WTC11 (cell line): ENCODE measurements around the gene PYCR2. TPM values are rescaled to one million over a fixed set of nuclear protein-coding genes. Genes with fewer than 3 reads are reported as not detected.

ENCODE experiments used
- ATAC-seq: fragments of 200-7000 bp; cut with Tn5 transposase; 2 replicates; pipeline ENCODE4 v1.10.0; 2021; ENCODE audit warnings: mild to moderate bottlenecking, moderate library complexity
- CTCF ChIA-PET: fragments of 300-600 bp; sonication (Branson Sonifier 250); formaldehyde crosslinking; loops from one replicate; lab custom pipeline; 2021; ENCODE audit warnings: antibody characterized with exemption; lab: Charles Lee
- POLR2A ChIA-PET: fragments of 350-600 bp; sonication (Branson Sonifier 250); formaldehyde crosslinking; loops from one replicate; lab custom pipeline; 2021; ENCODE audit warnings: antibody characterized with exemption; lab: Charles Lee
- DNase-seq: peaks from one replicate; pipeline ENCODE4 v3.0.0; 2021; ENCODE audit warnings: low spot score
- H3K27ac Mint-ChIP-seq: 2 replicates; pipeline ENCODE4 v1.8.0; 2021; ENCODE audit warnings: mixed read lengths
- H3K27me3 Mint-ChIP-seq: 2 replicates; pipeline ENCODE4 v1.8.0; 2021; ENCODE audit warnings: low read depth, mild to moderate bottlenecking, moderate library complexity, mixed read lengths
- H3K36me3 Mint-ChIP-seq: 2 replicates; pipeline ENCODE4 v1.8.0; 2021; ENCODE audit warnings: mixed read lengths
- H3K4me1 Mint-ChIP-seq: 2 replicates; pipeline ENCODE4 v1.8.0; 2022; ENCODE audit warnings: mixed read lengths
- H3K4me3 Mint-ChIP-seq: 2 replicates; pipeline ENCODE4 v1.8.0; 2021; ENCODE audit warnings: mild to moderate bottlenecking, moderate library complexity, mixed read lengths
- H3K9me3 Mint-ChIP-seq: 2 replicates; pipeline ENCODE4 v1.8.0; 2021; ENCODE audit warnings: mixed read lengths
- ATF6 ChIP-seq: sonication (generic); formaldehyde crosslinking; IDR thresholded peaks from 2 replicates; pipeline ENCODE4 v1.8.1; 2023; ENCODE audit warnings: mild to moderate bottlenecking, missing genetic modification reagents
- CBFB ChIP-seq: sonication (generic); formaldehyde crosslinking; IDR thresholded peaks from 2 replicates; pipeline ENCODE4 v1.8.1; 2022; ENCODE audit warnings: mild to moderate bottlenecking, low read depth, missing genetic modification reagents
- CREB1 ChIP-seq: sonication (generic); formaldehyde crosslinking; IDR thresholded peaks from 2 replicates; pipeline ENCODE4 v1.8.0; 2023; ENCODE audit warnings: mild to moderate bottlenecking, missing genetic modification reagents
- ETV6 ChIP-seq: sonication (generic); formaldehyde crosslinking; IDR thresholded peaks from 2 replicates; pipeline ENCODE4 v1.8.1; 2022; ENCODE audit warnings: mild to moderate bottlenecking, missing genetic modification reagents
- GRHL2 ChIP-seq: fragments of 250-450 bp; sonication (Bioruptor Pico); IDR thresholded peaks from 2 replicates; pipeline ENCODE4 v1.8.0; 2022; ENCODE audit warnings: mild to moderate bottlenecking, moderate library complexity; ENCODE audit not compliant: insufficient replicate concordance, severe bottlenecking
- HMGXB4 ChIP-seq: sonication (generic); formaldehyde crosslinking; IDR thresholded peaks from 2 replicates; pipeline ENCODE4 v1.8.1; 2023; ENCODE audit warnings: mild to moderate bottlenecking, moderate library complexity, missing genetic modification reagents
- KAT7 ChIP-seq: sonication (generic); formaldehyde crosslinking; IDR thresholded peaks from 2 replicates; pipeline ENCODE4 v1.8.1; 2023; ENCODE audit warnings: missing genetic modification reagents, mild to moderate bottlenecking, borderline replicate concordance
- MLX ChIP-seq: sonication (generic); formaldehyde crosslinking; IDR thresholded peaks from 2 replicates; pipeline ENCODE4 v1.8.1; 2023; ENCODE audit warnings: mild to moderate bottlenecking, missing genetic modification reagents, moderate library complexity
- RORB ChIP-seq: fragments of 250-450 bp; sonication (Bioruptor Pico); IDR thresholded peaks from 2 replicates; pipeline ENCODE4 v1.9.0; 2021; ENCODE audit warnings: mild to moderate bottlenecking
- SMAD3 ChIP-seq: sonication (generic); formaldehyde crosslinking; IDR thresholded peaks from 2 replicates; pipeline ENCODE4 v1.8.0; 2022; ENCODE audit warnings: missing genetic modification reagents, mild to moderate bottlenecking, borderline replicate concordance
- TEAD4 ChIP-seq: sonication (generic); formaldehyde crosslinking; IDR thresholded peaks from 2 replicates; pipeline ENCODE4 v1.8.0; 2022; ENCODE audit warnings: mild to moderate bottlenecking, missing genetic modification reagents
- TP53 ChIP-seq: sonication (generic); formaldehyde crosslinking; IDR thresholded peaks from 2 replicates; pipeline ENCODE4 v1.8.1; 2023; ENCODE audit warnings: mild to moderate bottlenecking, missing genetic modification reagents
- ZNF232 ChIP-seq: sonication (generic); formaldehyde crosslinking; IDR thresholded peaks from 2 replicates; pipeline ENCODE4 v1.8.0; 2022; ENCODE audit warnings: mild to moderate bottlenecking, missing genetic modification reagents
- ZNF263 ChIP-seq: sonication (generic); formaldehyde crosslinking; IDR thresholded peaks from 2 replicates; pipeline ENCODE4 v1.8.1; 2022; ENCODE audit warnings: low read depth, mild to moderate bottlenecking, moderate library complexity, missing genetic modification reagents
- ZNF281 ChIP-seq: sonication (generic); formaldehyde crosslinking; IDR thresholded peaks from 2 replicates; pipeline ENCODE4 v1.8.0; 2023; ENCODE audit warnings: mild to moderate bottlenecking, missing genetic modification reagents
- ZNF423 ChIP-seq: fragments of 250-450 bp; sonication (Bioruptor Pico); IDR thresholded peaks from 2 replicates; pipeline ENCODE4 v2.1.2; 2022; ENCODE audit warnings: mild to moderate bottlenecking, moderate library complexity
- total RNA-seq: library from RNA; stranded (reverse); gene quantifications from 3 replicates; pipeline ENCODE4 v1.2.3, GENCODE V29; 2021
- TF ChIP-seq, protein P1 (sequence below): sonication (generic); formaldehyde crosslinking; IDR thresholded peaks from 2 replicates; pipeline ENCODE4 v1.8.0; 2022; ENCODE audit warnings: mild to moderate bottlenecking, missing genetic modification reagents
- TF ChIP-seq, protein P2 (sequence below): fragments of 250-450 bp; sonication (Bioruptor Pico); IDR thresholded peaks from 2 replicates; pipeline ENCODE4 v1.9.0; 2021; ENCODE audit warnings: mild to moderate bottlenecking
- TF ChIP-seq, protein P3 (sequence below): fragments of 250-450 bp; sonication (Bioruptor Pico); conservative IDR thresholded peaks from 2 replicates; pipeline ENCODE4 v1.9.0; 2021; ENCODE audit warnings: mild to moderate bottlenecking
- TF ChIP-seq, protein P4 (sequence below): sonication (generic); formaldehyde crosslinking; IDR thresholded peaks from 2 replicates; pipeline ENCODE4 v1.8.1; 2023; ENCODE audit warnings: mild to moderate bottlenecking, missing genetic modification reagents, moderate library complexity
- TF ChIP-seq, protein P5 (sequence below): fragments of 250-450 bp; sonication (Bioruptor Pico); IDR thresholded peaks from 2 replicates; pipeline ENCODE4 v1.9.0; 2021; ENCODE audit warnings: moderate library complexity, mild to moderate bottlenecking, inconsistent platforms, borderline replicate concordance

Gene PYCR2
- total RNA-seq, 1 experiment from 2014 or later = 86.0 TPM

DNA sequence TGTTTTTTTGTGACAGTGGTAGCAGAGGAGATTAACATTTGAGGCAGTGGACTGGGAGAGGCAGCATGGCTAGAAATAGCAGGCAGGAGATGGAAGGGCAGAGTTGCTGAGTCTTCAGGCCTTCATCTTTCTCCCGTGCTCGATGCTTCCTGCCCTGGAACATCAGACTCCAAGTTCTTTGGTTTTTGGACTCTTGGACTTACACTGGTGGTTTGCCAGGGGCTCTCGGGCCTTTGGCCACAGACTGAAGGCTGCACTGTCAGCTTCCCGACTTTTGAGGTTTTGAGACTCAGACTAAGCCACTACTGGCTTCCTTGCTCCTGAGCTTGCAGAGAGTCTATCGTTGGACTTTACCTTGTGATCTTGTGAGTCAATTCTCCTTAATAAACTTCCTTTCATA is 41.2 kb upstream of the PYCR2 start (continued):
- no peak for TF ChIP-seq ATF6
- TF ChIP-seq, protein P1, sequence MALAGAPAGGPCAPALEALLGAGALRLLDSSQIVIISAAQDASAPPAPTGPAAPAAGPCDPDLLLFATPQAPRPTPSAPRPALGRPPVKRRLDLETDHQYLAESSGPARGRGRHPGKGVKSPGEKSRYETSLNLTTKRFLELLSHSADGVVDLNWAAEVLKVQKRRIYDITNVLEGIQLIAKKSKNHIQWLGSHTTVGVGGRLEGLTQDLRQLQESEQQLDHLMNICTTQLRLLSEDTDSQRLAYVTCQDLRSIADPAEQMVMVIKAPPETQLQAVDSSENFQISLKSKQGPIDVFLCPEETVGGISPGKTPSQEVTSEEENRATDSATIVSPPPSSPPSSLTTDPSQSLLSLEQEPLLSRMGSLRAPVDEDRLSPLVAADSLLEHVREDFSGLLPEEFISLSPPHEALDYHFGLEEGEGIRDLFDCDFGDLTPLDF (CRISPR knock-in tag) = no peak
- no peak for TF ChIP-seq ZNF423
- TF ChIP-seq ZNF263 (CRISPR knock-in tag) = no peak
- TF ChIP-seq, protein P2, sequence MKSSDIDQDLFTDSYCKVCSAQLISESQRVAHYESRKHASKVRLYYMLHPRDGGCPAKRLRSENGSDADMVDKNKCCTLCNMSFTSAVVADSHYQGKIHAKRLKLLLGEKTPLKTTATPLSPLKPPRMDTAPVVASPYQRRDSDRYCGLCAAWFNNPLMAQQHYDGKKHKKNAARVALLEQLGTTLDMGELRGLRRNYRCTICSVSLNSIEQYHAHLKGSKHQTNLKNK (CRISPR knock-in tag) = no peak
- TF ChIP-seq, all 79 proteins: peak for 0

- POLR2A ChIA-PET = no interaction called here
- 0 out of 2 replicates have a peak, but pooled peaks cover 3% of the 10 kb centered on the region for H3K9me3 Mint-ChIP-seq
- TF ChIP-seq KAT7 (CRISPR knock-in tag) (no peak), HMGXB4 (CRISPR knock-in tag) (no peak), ZNF281 (CRISPR knock-in tag) (no peak), GRHL2 (no peak), SMAD3 (CRISPR knock-in tag) (no peak), ETV6 (CRISPR knock-in tag) (no peak), TP53 (no peak), MLX (no peak), RORB (CRISPR knock-in tag) (no peak), TEAD4 (CRISPR knock-in tag) (no peak), CBFB (no peak), CREB1 (CRISPR knock-in tag) (no peak), ZNF232 (CRISPR knock-in tag) (no peak)
- TF ChIP-seq, protein P3, sequence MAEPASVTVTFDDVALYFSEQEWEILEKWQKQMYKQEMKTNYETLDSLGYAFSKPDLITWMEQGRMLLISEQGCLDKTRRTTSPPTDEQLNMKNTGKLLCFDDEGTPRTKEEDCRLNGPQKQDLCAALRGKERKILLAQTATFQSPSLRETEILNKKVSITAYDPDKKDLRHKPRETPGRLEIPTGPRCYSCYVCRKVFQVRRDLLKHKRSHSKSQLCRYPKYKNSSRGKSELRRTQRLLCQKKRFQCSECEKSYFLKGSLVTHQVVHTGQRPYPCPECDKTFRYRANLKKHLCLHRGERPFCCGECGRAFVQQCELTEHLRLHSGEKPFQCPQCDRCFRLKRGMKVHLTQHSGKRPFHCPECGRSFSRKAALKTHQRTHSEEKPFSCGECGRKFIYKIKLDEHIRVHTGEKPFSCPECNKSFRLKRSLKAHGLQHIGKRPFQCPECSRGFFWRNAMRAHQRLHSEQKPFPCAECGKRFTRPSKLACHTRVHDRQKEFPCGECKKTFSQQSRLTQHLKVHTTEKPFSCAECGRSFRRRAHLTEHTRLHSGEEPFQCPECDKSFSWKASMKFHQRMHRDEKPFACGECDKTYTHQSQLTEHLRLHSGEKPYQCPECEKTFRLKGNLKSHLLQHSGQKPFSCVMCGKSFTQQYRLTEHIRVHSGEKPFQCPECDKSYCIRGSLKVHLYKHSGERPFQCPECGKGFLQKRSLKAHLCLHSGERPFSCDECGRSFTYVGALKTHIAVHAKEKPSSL (CRISPR knock-in tag) = no peak
- TF ChIP-seq, protein P4, sequence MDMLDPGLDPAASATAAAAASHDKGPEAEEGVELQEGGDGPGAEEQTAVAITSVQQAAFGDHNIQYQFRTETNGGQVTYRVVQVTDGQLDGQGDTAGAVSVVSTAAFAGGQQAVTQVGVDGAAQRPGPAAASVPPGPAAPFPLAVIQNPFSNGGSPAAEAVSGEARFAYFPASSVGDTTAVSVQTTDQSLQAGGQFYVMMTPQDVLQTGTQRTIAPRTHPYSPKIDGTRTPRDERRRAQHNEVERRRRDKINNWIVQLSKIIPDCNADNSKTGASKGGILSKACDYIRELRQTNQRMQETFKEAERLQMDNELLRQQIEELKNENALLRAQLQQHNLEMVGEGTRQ (CRISPR knock-in tag) = no peak
- TF ChIP-seq, protein P5, sequence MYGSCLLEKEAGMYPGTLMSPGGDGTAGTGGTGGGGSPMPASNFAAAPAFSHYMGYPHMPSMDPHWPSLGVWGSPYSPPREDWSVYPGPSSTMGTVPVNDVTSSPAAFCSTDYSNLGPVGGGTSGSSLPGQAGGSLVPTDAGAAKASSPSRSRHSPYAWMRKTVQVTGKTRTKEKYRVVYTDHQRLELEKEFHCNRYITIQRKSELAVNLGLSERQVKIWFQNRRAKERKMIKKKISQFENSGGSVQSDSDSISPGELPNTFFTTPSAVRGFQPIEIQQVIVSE (CRISPR knock-in tag) = no peak
Observed at GRCh38 chr1:225963735-225964530, 39.9 kb upstream of the PYCR2 start.

More at GRCh38 chr1:225963735-225964530, 39.9 kb upstream of the PYCR2 start:
- no peak overlapping the region for H3K4me3 Mint-ChIP-seq
- H3K27me3 Mint-ChIP-seq = peaks cover 30% of the 10 kb centered on the region
- no peak overlapping the region for H3K27ac Mint-ChIP-seq
- ATAC-seq (no peak), DNase-seq (no peak)
- H3K36me3 Mint-ChIP-seq = peaks cover 3% of the 10 kb centered on the region; the same call in 1 of the 2 replicates
- CTCF ChIA-PET = interaction anchor here (1.0 to 2.9 kb wide), 6 partner anchors 11 to 191 kb away, joined by 3 to 18 read pairs (median 6); partner anchors contain the start of genes LEFTY2 and TMEM63A
- H3K4me1 Mint-ChIP-seq = no peaks in the 10 kb centered on the region
